HG03442 (cell line): ENCODE data around the gene RUNX1.

Experiments
- ATAC-seq: cut with Tn5 transposase; IDR thresholded peaks from one replicate; pipeline ENCODE4 v1.9.1; 2021; ENCODE audit warnings: mild to moderate bottlenecking, moderate library complexity; ENCODE audit not compliant: unreplicated experiment

RUNX1 gene

GRCh38 chr21:35017256-35017655, 31.8 kb downstream of the RUNX1 start:
- ATAC-seq: no peak

DNA sequence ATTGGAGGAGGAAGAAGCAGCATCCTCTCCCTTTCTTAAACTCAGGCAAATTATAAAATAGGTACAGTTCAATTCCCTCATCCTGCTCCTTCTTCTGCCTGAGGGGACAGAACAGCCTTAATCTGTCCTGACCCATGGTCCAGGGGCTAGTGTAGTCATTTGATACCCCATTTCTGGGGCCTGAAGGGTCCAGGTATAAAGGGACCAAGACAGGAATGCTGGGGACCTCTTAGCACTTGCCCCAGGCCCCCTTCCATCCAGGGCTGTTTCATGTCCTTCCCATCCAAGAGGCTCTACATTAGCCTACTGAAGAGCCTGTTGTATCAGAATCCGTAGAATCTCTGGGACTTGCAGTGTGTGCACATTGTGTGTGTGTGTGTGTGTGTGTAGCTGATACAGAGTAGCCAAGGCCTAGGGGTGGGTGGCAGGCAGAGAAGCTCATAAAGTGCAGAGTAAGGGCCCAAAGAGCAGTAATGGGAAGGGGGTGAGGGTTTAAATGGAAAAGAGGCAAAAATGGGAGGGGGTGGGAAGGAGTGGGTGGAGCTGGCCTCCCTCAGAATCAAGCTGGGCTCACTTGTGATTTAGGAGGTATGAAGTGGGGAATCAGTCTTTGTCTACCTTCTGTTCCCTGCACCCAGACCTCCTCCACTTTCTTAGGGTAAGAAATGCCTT, 32.4 kb downstream of the RUNX1 start:
- no peak for ATAC-seq

DNA sequence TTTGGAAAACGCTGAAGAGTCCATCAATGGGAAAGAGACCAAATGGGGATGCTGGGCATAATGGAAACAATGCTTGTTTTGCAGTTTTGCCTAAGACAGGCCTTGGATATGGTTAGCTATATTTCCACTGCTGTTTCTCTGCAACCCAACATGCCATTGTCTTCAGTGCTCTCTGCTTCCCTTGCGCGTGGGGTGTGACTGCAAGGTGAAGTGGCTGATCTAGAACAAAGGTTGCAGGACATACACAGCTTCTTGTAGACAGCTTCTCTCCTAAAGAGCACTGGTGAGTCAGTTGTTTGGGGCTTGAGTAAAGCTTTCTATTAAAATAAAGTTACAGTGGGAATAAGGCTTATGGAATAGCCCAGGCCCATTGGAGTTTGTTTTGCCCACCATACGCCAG, 33.0 kb downstream of the RUNX1 start:
- no peak for ATAC-seq

- ATAC-seq: no peak
Observed at GRCh38 chr21:35015435-35016024, 33.6 kb downstream of the RUNX1 start.

DNA sequence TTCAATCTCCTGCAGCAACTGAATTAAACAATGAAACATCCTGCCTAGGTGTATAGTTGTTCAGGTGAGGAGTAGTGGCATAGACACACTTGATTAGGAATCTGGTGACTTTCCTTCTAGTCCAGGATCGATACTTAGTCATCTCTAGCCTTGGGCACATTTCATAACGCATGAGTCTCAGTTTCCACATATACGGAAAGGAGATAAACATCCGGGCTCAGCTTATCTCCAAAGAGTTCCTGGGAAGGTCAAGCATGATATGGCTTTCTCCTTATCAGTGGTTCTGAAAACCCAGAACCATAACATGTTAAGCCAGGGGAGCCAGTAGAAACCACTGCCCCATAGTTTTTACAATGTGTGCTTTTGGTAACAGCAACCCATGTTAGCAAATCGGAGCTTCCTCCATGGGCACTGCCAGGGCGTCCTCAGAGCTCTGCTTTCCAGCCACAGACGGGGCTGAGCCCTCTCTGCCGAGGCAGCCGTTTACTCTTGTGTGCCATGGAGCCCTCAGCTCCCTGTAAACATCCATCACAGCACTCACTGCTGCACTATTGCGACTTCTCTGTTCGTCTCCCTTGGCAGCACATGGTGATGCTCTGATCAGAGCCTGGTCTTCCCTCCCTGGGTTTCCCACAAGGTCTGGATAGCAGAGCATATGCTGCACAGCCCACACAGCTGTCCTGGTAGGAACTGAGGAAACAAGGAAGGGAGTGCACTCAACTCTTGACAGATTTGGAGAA, 34.6 kb downstream of the RUNX1 start:
- no peak for ATAC-seq

DNA sequence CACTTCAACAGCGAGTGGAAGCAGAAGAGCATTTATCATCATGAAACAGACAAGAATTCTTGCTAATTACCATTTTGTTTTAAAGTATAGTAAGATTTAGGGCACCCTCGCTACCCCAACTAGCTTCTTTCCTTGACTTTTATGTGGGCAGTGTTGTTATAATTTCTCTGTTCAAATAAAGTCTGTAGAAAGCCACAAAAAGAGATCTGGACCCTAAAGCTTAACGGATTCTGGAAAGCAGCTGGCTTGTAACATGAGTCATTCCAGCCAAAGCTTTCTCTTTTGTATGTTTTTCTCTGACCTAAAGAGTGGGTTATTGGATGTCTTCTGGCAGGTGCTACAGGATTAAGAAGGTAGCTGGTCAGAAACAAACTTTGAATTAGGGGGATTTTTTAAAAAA, 37.4 kb downstream of the RUNX1 start:
- ATAC-seq: no peak

DNA sequence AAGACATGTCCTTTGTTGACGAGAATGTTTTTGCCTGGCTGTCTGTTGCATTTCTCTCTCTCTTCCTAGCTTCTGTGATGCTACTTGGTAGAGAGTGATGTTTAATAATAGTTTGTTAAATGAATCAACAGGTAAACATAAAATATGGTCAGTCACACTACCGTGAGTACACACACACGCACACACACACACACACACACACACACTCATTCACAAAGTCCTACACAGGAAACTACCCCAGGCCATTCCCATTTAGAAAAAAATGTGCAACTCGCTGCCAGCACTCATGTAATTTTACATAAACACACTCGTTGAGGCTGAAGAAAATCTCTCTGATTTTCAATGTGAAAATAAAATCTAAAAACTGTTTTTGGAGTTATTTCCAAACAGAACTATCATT, 38.7 kb downstream of the RUNX1 start:
- no peak for ATAC-seq

GRCh38 chr21:35007348-35007747, 41.8 kb downstream of the RUNX1 start:
- ATAC-seq: no peak

DNA sequence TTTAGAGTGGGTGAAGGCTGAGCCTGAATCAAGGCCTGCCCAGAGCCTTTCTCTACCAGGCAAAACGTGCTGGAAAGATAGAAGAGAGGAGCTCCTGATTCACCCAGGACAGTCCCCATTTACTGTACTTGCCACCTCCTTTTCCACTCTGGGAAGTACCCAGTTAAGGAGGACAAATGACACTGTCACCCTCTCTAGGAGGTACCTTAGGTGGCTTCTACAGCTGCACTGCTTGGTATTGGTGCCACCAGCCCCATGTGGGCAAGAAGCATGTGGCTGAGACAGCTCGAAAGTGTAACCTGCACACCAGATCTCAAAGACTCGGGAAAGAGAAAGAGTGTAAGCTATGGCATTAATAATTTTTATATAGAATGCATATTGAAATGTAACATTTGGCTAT, 42.3 kb downstream of the RUNX1 start:
- no peak for ATAC-seq

GRCh38 chr21:35006248-35006647, 42.9 kb downstream of the RUNX1 start:
- no peak for ATAC-seq

DNA sequence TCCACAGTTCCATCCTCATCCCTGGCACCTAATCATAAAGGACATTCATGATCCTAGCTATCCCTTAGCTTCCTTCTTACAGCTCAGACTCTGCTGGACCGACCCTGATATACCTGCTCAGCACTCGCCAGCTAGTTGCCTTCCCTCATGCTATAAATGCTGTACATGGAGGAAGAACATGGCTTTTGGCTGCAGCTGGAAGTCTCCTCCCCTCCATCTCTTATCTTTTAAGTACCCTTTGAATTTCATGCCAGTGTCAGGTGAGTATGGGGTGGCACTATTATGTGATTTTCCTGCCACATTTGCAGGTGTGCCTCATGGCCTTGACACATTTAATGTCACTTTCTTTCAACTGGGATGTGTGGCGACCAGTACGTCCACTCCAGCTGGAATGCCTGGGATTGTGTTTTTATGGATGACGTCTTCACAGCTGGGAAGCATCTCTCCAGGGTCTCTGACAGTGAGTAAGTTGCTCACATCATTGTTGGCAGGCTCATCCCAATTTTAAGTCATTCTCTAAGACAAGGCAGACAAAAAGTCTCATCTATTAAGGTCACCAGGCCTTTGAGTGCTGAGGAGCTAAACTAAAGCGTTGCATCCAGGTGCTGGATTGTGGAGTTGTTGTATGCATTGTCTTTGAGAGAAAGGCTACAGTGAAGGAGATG, 43.4 kb downstream of the RUNX1 start:
- ATAC-seq: no peak

DNA sequence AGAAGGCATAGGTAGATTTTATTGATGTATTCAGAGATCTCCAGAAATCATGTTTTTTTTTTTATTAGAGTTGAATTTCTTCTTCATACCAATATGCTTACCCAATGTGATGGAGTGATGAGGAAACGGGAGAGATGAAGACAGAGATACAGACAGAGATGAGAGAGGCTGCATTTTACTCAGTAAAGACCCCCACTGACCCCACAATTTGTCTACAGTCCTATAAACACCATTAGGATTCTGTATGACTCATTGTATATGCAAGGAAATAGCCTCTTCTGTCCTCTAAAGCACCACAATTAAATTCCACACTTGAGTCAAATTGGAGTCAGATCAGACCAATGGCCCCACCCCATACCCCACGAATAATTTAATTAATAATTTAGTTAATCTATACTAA, 44.0 kb downstream of the RUNX1 start:
- ATAC-seq: no peak

DNA sequence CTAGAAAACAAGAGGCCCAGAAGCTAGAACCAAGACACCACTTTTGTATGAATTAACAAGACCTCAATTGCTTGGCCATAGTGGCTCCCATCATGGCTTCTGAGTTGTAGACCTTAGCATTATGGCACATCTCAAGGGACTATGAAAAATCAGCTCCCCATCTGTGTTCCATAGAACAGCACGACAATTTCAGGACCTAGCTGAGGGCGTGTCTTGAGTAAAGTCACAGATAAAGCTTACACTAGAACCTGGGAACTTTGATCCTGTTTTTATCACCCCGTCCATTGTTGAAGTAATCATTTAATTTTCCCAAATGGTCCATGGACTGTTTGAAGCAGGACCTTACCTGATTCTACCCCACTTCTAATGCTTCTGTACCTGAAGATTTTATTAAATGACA, 44.8 kb downstream of the RUNX1 start:
- ATAC-seq: no peak

- no peak for ATAC-seq
Observed at GRCh38 chr21:35002879-35003722, 46.0 kb downstream of the RUNX1 start.

- ATAC-seq: no peak
Observed at GRCh38 chr21:34999397-34999941, 49.6 kb downstream of the RUNX1 start.

- ATAC-seq: no peak
Observed at GRCh38 chr21:34998176-34998575, 50.9 kb downstream of the RUNX1 start.

- ATAC-seq: no peak
Observed at GRCh38 chr21:34997294-34997693, 51.8 kb downstream of the RUNX1 start.

- ATAC-seq: no peak
Observed at GRCh38 chr21:34996304-34997101, 52.6 kb downstream of the RUNX1 start.

GRCh38 chr21:34995979-34996303, 53.2 kb downstream of the RUNX1 start:
- ATAC-seq: no peak
